H9 (cell line): ENCODE measurements around the gene MACIR. TPM values are rescaled to one million over a fixed set of nuclear protein-coding genes. Genes with fewer than 3 reads are reported as not detected.

Experiments
- DNase-seq: peaks from one replicate; pipeline ENCODE4 v3.0.0-alpha.2; 2017
- H2AFZ ChIP-seq: one replicate; pipeline ENCODE4 v1.6.1; 2013; ENCODE audit warnings: mild to moderate bottlenecking, low read length, control low read depth, moderate library complexity
- H2AK5ac ChIP-seq: 2 replicates; pipeline ENCODE4 v1.6.1; 2013; ENCODE audit warnings: low read length, control low read depth, mixed read lengths; ENCODE audit not compliant: insufficient read length
- H2BK120ac ChIP-seq: one replicate; pipeline ENCODE4 v1.6.1; 2013; ENCODE audit warnings: low read depth, mild to moderate bottlenecking, low read length, control low read depth, inconsistent platforms; ENCODE audit not compliant: poor library complexity, severe bottlenecking
- H2BK12ac ChIP-seq: 2 replicates; pipeline ENCODE4 v1.6.1; 2013; ENCODE audit warnings: low read length, control low read depth, mixed read lengths, low read depth; ENCODE audit not compliant: insufficient read length
- H2BK15ac ChIP-seq: 2 replicates; pipeline ENCODE4 v1.6.1; 2013; ENCODE audit warnings: low read depth, low read length, control low read depth
- H2BK20ac ChIP-seq: one replicate; pipeline ENCODE4 v1.6.1; 2013; ENCODE audit warnings: low read depth, mild to moderate bottlenecking, low read length, control low read depth, inconsistent platforms; ENCODE audit not compliant: poor library complexity, severe bottlenecking
- H2BK5ac ChIP-seq: 2 replicates; pipeline ENCODE4 v1.6.1; 2013; ENCODE audit warnings: low read length, control low read depth, mixed read lengths; ENCODE audit not compliant: insufficient read length
- H3K14ac ChIP-seq: 2 replicates; pipeline ENCODE4 v1.6.1; 2013; ENCODE audit warnings: low read length, control low read depth; ENCODE audit not compliant: insufficient read depth
- H3K18ac ChIP-seq: 2 replicates; pipeline ENCODE4 v1.6.1; 2013; ENCODE audit warnings: low read depth, mild to moderate bottlenecking, mixed read lengths, low read length, control low read depth; ENCODE audit not compliant: insufficient read length
- H3K23ac ChIP-seq: 2 replicates; pipeline ENCODE4 v1.6.1; 2013; ENCODE audit warnings: low read length, control low read depth, mixed read lengths, low read depth; ENCODE audit not compliant: insufficient read length
- H3K23me2 ChIP-seq: 2 replicates; pipeline ENCODE4 v1.6.1; 2013; ENCODE audit warnings: low read depth, mild to moderate bottlenecking, mixed read lengths, low read length, control low read depth; ENCODE audit not compliant: insufficient read length, poor library complexity, severe bottlenecking
- H3K27ac ChIP-seq: 2 replicates; pipeline ENCODE4 v1.5.1; 2013; ENCODE audit warnings: low read length, control low read depth, mixed read lengths, low read depth; ENCODE audit not compliant: insufficient read length
- H3K27me3 ChIP-seq: 2 replicates; pipeline ENCODE4 v1.6.1; 2013; ENCODE audit warnings: low read length, control low read depth, inconsistent platforms; ENCODE audit not compliant: insufficient read depth
- H3K4ac ChIP-seq: 2 replicates; pipeline ENCODE4 v1.6.1; 2013; ENCODE audit warnings: low read depth, mild to moderate bottlenecking, control low read depth, inconsistent platforms, low read length, moderate library complexity
- H3K4me1 ChIP-seq: 2 replicates; pipeline ENCODE4 v1.6.1; 2013; ENCODE audit warnings: low read length, control low read depth, inconsistent platforms; ENCODE audit not compliant: insufficient read depth
- H3K4me2 ChIP-seq: 2 replicates; pipeline ENCODE4 v1.6.1; 2013; ENCODE audit warnings: low read length, control low read depth, mixed read lengths; ENCODE audit not compliant: insufficient read length, insufficient read depth
- H3K56ac ChIP-seq: 2 replicates; pipeline ENCODE4 v1.6.1; 2013; ENCODE audit warnings: low read depth, mild to moderate bottlenecking, mixed read lengths, low read length, control low read depth; ENCODE audit not compliant: insufficient read length
- H3K79me1 ChIP-seq: 2 replicates; pipeline ENCODE4 v1.6.1; 2013; ENCODE audit warnings: low read depth, mild to moderate bottlenecking, moderate library complexity, low read length, control low read depth, inconsistent platforms; ENCODE audit not compliant: insufficient read depth, poor library complexity, severe bottlenecking
- H3K79me2 ChIP-seq: 2 replicates; pipeline ENCODE4 v1.6.1; 2013; ENCODE audit warnings: low read length, control low read depth, inconsistent platforms; ENCODE audit not compliant: insufficient read depth
- H3K9ac ChIP-seq: 2 replicates; pipeline ENCODE4 v1.6.1; 2013; ENCODE audit warnings: low read length, control low read depth, mixed read lengths; ENCODE audit not compliant: insufficient read length; ENCODE audit errors: extremely low read depth
- H3K9me3 ChIP-seq: one replicate; pipeline ENCODE4 v1.6.1; 2013; ENCODE audit warnings: low read depth, low read length, inconsistent platforms; ENCODE audit not compliant: control insufficient read depth
- H3T11ph ChIP-seq: one replicate; pipeline ENCODE4 v1.6.1; 2013; ENCODE audit warnings: mild to moderate bottlenecking, low read length, control low read depth, inconsistent platforms
- H4K20me1 ChIP-seq: one replicate; pipeline ENCODE4 v1.6.1; 2013; ENCODE audit not compliant: control insufficient read depth, insufficient read length, insufficient read depth
- H4K5ac ChIP-seq: 2 replicates; pipeline ENCODE4 v1.6.1; 2013; ENCODE audit warnings: low read depth, mild to moderate bottlenecking, mixed read lengths, low read length, control low read depth; ENCODE audit not compliant: insufficient read length
- H4K8ac ChIP-seq: replicated peaks from 2 replicates; pipeline ENCODE4 v1.6.1; 2013; ENCODE audit warnings: low read length, control low read depth, mixed read lengths, low read depth; ENCODE audit not compliant: insufficient read length
- H4K91ac ChIP-seq: 2 replicates; pipeline ENCODE4 v1.6.1; 2013; ENCODE audit warnings: low read depth, mild to moderate bottlenecking, moderate library complexity, mixed read lengths, low read length, control low read depth; ENCODE audit not compliant: insufficient read length
- H3K27ac Mint-ChIP-seq, 3 experiments: 2 replicates in 2 of 3; 3 replicates in 1 of 3; pipeline ENCODE4 v1.8.0; 2020 to 2021; ENCODE audit warnings: mixed read lengths in 3 of 3, mild to moderate bottlenecking in 1 of 3, moderate library complexity in 1 of 3
- H3K27me3 Mint-ChIP-seq: 2 replicates; pipeline ENCODE4 v1.8.0; 2021; ENCODE audit warnings: low read depth, mild to moderate bottlenecking, moderate library complexity, mixed read lengths
- H3K36me3 Mint-ChIP-seq, 3 experiments: 2 replicates in 2 of 3; 3 replicates in 1 of 3; pipeline ENCODE4 v1.8.0; 2020 to 2021; ENCODE audit warnings: low read depth in 3 of 3, mixed read lengths in 3 of 3; ENCODE audit not compliant: insufficient read depth in 1 of 3
- H3K4me1 Mint-ChIP-seq, 2 experiments: 2 replicates each; pipeline ENCODE4 v1.8.0; 2020; ENCODE audit warnings: mixed read lengths in 2 of 2
- H3K4me3 Mint-ChIP-seq, 2 experiments: 2 replicates in 1 of 2; 3 replicates in 1 of 2; pipeline ENCODE4 v1.8.0; 2020 to 2021; ENCODE audit warnings: mild to moderate bottlenecking in 2 of 2, mixed read lengths in 2 of 2, moderate library complexity in 1 of 2
- H3K9me3 Mint-ChIP-seq, 2 experiments: 2 replicates in 1 of 2; 3 replicates in 1 of 2; pipeline ENCODE4 v1.8.0; 2020; ENCODE audit warnings: mild to moderate bottlenecking in 2 of 2, mixed read lengths in 2 of 2, moderate library complexity in 1 of 2
- WGBS: extraction: QIAGEN DNeasy Blood & Tissue Kit; methylation state at CpG from one replicate; pipeline ENCODE4 v1.1.7; 2013; ENCODE audit warnings: missing lambda C conversion rate, low lambda C conversion rate, mixed read lengths; ENCODE audit not compliant: insufficient read length; ENCODE audit errors: extremely low coverage; 5-methylcytosine and 5-hydroxymethylcytosine counted together
- total RNA-seq: library from RNA; stranded (reverse); gene quantifications from 2 replicates; pipeline ENCODE4 v1.2.1, GENCODE V29; 2021
- TF ChIP-seq, protein P1 (sequence below): fragments of 200-600 bp; sonication (generic); conservative IDR thresholded peaks from 3 replicates; pipeline ENCODE4 v1.8.0; 2021; ENCODE audit warnings: antibody characterized with exemption, mild to moderate bottlenecking

The MACIR gene
- total RNA-seq, 1 experiment from 2014 or later = 11.7 TPM

DNA sequence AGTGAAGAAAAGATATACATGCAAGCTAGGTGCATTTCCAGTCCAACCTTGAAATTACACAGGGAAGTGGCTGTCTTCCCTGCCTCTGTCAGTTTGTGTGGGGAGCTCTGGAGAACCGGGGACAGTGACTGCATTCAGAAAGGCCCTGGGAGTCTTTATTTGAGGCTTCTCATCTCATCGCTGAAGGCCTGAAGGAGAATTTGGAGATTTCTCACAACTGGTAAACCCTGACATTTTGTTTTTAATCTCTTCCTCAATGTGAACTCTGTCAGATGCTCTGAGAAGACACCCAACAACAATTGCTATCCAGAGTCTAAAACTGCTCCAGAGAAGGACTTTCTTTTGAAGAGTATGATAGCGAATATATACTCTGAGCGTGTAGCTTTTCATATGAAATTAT is 33.0 kb downstream of the MACIR start:
- no peaks in the 10 kb centered on the region for H4K20me1 ChIP-seq
- Mint-ChIP-seq H3K4me3 (no peak overlapping the region), H3K9me3 (no peaks in the 10 kb centered on the region), H3K4me1 (peaks cover 2 to 4% of the 10 kb centered on the region in 2 experiments), H3K36me3 (no peaks in the 10 kb centered on the region), H3K27me3 (no peaks in the 10 kb centered on the region), H3K27ac (no peak overlapping the region)
- TF ChIP-seq, protein P1, sequence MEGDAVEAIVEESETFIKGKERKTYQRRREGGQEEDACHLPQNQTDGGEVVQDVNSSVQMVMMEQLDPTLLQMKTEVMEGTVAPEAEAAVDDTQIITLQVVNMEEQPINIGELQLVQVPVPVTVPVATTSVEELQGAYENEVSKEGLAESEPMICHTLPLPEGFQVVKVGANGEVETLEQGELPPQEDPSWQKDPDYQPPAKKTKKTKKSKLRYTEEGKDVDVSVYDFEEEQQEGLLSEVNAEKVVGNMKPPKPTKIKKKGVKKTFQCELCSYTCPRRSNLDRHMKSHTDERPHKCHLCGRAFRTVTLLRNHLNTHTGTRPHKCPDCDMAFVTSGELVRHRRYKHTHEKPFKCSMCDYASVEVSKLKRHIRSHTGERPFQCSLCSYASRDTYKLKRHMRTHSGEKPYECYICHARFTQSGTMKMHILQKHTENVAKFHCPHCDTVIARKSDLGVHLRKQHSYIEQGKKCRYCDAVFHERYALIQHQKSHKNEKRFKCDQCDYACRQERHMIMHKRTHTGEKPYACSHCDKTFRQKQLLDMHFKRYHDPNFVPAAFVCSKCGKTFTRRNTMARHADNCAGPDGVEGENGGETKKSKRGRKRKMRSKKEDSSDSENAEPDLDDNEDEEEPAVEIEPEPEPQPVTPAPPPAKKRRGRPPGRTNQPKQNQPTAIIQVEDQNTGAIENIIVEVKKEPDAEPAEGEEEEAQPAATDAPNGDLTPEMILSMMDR = no peak
- no peak overlapping the region for H2BK120ac ChIP-seq
- H2AFZ ChIP-seq = no peak overlapping the region
- H3K56ac ChIP-seq = no peak overlapping the region
- no peak overlapping the region for H3K14ac ChIP-seq
- no peak overlapping the region for H3K27ac ChIP-seq
- no peaks in the 10 kb centered on the region for H3K79me1 ChIP-seq
- H3K27me3 ChIP-seq = no peaks in the 10 kb centered on the region
- no peak overlapping the region for H3K18ac ChIP-seq
- no peak overlapping the region for H2BK20ac ChIP-seq
- H3T11ph ChIP-seq = no peak overlapping the region
- H2BK5ac ChIP-seq = no peak overlapping the region
- H3K9me3 ChIP-seq = no peaks in the 10 kb centered on the region
- no peak overlapping the region for H3K4me2 ChIP-seq
- H3K4me1 ChIP-seq = no peaks in the 10 kb centered on the region
- no peak overlapping the region for H4K91ac ChIP-seq
- no peak overlapping the region for H2AK5ac ChIP-seq
- H3K23ac ChIP-seq = no peak overlapping the region
- H3K23me2 ChIP-seq = no peaks in the 10 kb centered on the region
- no peak overlapping the region for H2BK15ac ChIP-seq
- H3K9ac ChIP-seq = no peak overlapping the region
- DNase-seq = no peak
- H4K5ac ChIP-seq = no peak overlapping the region
- H2BK12ac ChIP-seq = no peak overlapping the region
- no peak overlapping the region for H3K4ac ChIP-seq
- H4K8ac ChIP-seq = no peak overlapping the region
- no CpG with 5 or more reads among the region's 4 CpGs for WGBS
- no peaks in the 10 kb centered on the region for H3K79me2 ChIP-seq
